Loucy (cell line): ENCODE results near the gene C9orf78.

ENCODE experiments used
- EZH2phosphoT487 ChIP-seq: fragments of 200-600 bp; IDR thresholded peaks from 2 replicates; pipeline ENCODE4 v1.6.1; 2018; ENCODE audit warnings: antibody characterized with exemption, mild to moderate bottlenecking, moderate library complexity, borderline replicate concordance
- TF ChIP-seq, protein P1 (sequence below): fragments of 200-600 bp; sonication (generic); conservative IDR thresholded peaks from 2 replicates; pipeline ENCODE4 v1.5.1; 2014; ENCODE audit warnings: mild to moderate bottlenecking, antibody characterized with exemption, low read length

DNA sequence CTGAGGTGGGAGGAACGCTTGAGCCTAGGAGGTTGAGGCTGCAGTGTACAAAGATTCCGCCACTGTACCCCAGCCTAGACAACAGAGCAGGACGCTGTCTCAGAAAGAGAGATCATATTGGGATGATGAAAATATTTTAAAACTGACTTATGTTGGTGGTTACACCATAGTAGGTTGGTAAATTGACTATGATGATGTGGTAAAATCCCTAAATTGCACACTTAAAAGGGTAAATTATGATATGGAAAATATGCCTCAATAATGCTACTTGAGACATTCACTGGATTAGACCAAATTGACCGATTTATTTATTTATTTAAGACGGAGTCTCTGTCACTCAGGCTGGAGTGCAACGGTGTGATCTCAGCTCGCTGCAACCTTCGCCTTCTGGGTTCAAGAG is 53.9 kb downstream of the C9orf78 start:
- TF ChIP-seq, protein P1, sequence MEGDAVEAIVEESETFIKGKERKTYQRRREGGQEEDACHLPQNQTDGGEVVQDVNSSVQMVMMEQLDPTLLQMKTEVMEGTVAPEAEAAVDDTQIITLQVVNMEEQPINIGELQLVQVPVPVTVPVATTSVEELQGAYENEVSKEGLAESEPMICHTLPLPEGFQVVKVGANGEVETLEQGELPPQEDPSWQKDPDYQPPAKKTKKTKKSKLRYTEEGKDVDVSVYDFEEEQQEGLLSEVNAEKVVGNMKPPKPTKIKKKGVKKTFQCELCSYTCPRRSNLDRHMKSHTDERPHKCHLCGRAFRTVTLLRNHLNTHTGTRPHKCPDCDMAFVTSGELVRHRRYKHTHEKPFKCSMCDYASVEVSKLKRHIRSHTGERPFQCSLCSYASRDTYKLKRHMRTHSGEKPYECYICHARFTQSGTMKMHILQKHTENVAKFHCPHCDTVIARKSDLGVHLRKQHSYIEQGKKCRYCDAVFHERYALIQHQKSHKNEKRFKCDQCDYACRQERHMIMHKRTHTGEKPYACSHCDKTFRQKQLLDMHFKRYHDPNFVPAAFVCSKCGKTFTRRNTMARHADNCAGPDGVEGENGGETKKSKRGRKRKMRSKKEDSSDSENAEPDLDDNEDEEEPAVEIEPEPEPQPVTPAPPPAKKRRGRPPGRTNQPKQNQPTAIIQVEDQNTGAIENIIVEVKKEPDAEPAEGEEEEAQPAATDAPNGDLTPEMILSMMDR: no peak
- TF ChIP-seq EZH2phosphoT487: no peak
